Measurements from ENCODE around the gene GAB1. TPM values are rescaled to one million over a fixed set of nuclear protein-coding genes. Genes with fewer than 3 reads are reported as not detected.

The GAB1 gene
- total RNA-seq, 1 donor from 2014 or later, result 14.9 TPM

DNA sequence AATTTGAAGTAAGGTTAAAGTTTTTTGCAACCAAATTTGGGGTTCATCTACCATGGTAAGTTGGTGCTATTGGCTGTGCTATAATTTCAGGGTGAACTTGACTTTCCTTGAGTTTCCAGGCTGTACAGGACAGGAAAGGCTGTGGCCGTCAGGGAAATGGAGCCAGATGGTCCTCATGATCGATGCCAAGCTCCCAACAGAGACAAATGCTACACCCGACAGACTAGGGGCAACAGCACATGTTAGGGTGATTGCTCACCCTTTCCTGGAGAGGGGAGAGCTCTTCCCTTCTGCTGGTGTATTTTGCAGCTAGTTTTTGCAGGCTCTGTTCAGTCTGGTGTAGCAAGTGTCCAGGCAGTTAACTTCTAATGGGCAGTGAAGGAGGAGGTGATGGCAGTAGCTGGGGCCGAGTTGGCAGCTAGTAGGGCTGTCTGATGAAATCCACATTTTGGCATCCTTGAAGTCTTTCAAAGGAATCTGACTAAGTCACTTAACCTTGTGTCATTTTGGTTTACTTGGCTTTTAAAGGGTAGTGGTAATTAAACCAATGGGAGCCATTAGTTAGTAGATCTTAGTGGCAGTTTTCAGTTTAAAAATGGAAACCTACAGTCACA, 47.8 kb downstream of the GAB1 start:
- Histone ChIP-seq H3K36me3 (ENCODE audit: control insufficient read depth, insufficient read depth, low read length) (no peaks in the 10 kb centered on the region), H3K4me3 (ENCODE audit: low read depth, low read length) (no peak overlapping the region), H3K27me3 (ENCODE audit: control insufficient read depth, insufficient read depth, low read length) (no peaks in the 10 kb centered on the region)
- no peak for DNase-seq (ENCODE audit: low read depth)
- TF ChIP-seq, protein P1, sequence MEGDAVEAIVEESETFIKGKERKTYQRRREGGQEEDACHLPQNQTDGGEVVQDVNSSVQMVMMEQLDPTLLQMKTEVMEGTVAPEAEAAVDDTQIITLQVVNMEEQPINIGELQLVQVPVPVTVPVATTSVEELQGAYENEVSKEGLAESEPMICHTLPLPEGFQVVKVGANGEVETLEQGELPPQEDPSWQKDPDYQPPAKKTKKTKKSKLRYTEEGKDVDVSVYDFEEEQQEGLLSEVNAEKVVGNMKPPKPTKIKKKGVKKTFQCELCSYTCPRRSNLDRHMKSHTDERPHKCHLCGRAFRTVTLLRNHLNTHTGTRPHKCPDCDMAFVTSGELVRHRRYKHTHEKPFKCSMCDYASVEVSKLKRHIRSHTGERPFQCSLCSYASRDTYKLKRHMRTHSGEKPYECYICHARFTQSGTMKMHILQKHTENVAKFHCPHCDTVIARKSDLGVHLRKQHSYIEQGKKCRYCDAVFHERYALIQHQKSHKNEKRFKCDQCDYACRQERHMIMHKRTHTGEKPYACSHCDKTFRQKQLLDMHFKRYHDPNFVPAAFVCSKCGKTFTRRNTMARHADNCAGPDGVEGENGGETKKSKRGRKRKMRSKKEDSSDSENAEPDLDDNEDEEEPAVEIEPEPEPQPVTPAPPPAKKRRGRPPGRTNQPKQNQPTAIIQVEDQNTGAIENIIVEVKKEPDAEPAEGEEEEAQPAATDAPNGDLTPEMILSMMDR (IDR thresholded peaks at IDR 0.05; ENCODE audit: insufficient read depth, low read length, poor library complexity, severe bottlenecking), result no peak

DNA sequence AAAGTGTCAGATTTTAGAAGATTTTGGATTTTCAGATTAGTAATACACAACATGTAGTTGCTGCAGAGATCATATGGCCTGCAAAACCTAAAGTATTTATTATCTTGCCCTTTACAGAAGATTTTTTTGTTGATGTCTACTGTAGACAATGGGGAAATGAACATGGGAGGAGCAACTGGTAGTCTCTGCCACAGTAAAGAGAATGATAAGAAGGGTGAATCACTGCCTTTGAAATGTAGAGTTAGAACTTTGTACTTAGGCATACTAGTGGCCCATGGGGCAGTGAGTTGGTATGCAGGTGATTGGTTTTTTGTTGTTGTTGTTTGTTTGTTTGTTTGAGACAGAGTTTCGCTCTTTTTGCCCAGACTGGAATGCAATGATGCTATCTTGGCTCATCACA, 50.1 kb downstream of the GAB1 start:
- Histone ChIP-seq H3K4me3 (ENCODE audit: low read depth, low read length) (no peak overlapping the region), H3K27me3 (ENCODE audit: control insufficient read depth, insufficient read depth, low read length) (no peaks in the 10 kb centered on the region), H3K36me3 (ENCODE audit: control insufficient read depth, insufficient read depth, low read length) (no peaks in the 10 kb centered on the region)
- TF ChIP-seq, protein P1 (IDR thresholded peaks at IDR 0.05; ENCODE audit: insufficient read depth, low read length, poor library complexity, severe bottlenecking), result no peak
- DNase-seq (ENCODE audit: low read depth), result no peak

DNA sequence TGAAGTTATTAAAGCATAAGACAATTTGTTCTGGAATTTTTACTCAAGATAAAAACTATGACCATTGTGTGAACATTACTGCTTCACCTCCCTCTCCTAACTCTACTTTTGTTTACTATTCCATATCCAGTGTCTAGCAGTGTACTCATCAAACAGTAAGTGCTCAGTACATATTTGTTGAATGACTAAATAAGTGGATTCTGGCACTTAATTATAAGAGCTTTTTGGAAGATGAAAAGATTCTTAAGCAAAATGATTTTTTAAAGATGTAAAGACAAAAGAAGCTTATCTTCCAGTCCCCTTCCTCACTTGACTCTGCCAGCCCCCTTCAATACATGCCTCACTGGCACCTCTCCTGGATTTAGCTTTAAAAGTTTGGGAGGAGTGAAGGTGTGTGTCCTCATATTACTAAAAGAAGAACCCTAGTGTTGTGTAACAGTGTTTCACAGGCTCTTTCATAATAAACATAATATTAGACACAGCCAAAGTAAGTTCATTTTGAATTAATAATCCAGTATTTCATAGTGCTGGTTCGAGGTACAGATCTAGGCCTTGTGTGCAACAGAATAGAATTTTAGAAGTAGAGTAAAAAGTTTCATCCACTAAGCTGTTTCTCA, 53.0 kb downstream of the GAB1 start:
- TF ChIP-seq, protein P1 (IDR thresholded peaks at IDR 0.05; ENCODE audit: insufficient read depth, low read length, poor library complexity, severe bottlenecking), result no peak
- Histone ChIP-seq H3K36me3 (ENCODE audit: control insufficient read depth, insufficient read depth, low read length) (no peaks in the 10 kb centered on the region), H3K27me3 (ENCODE audit: control insufficient read depth, insufficient read depth, low read length) (no peaks in the 10 kb centered on the region), H3K4me3 (ENCODE audit: low read depth, low read length) (no peak overlapping the region)
- DNase-seq (ENCODE audit: low read depth), result no peak

DNA sequence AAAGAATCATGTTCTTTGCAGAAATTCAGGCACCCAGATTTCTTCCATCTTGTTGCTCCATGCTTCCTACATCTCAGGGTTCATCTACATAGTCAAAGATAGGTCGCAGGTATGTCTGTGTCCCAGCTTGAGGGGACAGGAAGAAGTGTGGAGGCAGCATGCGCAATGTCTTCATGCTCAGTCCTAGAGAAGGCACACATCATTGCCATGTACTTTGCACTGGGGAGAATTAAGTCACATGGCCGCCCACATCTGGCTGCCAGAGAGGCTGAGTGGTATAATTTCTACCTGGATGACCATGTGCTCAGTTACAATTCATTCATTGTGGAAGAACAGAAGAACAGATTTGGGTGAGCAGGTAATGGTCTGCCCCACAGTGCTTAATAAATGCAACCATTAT, 54.1 kb downstream of the GAB1 start:
- TF ChIP-seq, protein P1 (IDR thresholded peaks at IDR 0.05; ENCODE audit: insufficient read depth, low read length, poor library complexity, severe bottlenecking), result no peak
- no peak for DNase-seq (ENCODE audit: low read depth)
- H3K4me3 ChIP-seq (ENCODE audit: low read depth, low read length), result no peak overlapping the region
- H3K27me3 ChIP-seq (ENCODE audit: control insufficient read depth, insufficient read depth, low read length), result no peaks in the 10 kb centered on the region
- no peaks in the 10 kb centered on the region for H3K36me3 ChIP-seq (ENCODE audit: control insufficient read depth, insufficient read depth, low read length)

DNA sequence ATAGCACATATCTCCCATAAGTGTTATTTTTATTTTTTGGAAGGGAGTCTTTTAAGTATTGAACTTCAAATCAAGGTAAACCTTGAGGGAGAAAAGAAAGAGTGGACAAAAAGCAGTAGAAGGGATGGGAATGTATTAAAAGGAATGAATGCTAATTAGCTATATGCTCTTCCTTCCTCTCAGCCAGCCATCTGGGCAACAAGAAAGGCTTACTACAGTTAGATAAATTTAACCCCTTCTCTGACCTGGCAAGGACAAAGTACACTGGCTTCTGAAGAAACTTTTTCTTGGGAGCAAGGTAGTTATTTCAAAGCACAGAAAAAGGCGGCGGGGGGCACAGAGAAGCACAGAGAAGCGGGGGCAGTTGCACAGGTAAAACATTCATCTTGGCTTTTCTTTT, 54.6 kb downstream of the GAB1 start:
- Histone ChIP-seq H3K4me3 (ENCODE audit: low read depth, low read length) (no peak overlapping the region), H3K36me3 (ENCODE audit: control insufficient read depth, insufficient read depth, low read length) (no peaks in the 10 kb centered on the region), H3K27me3 (ENCODE audit: control insufficient read depth, insufficient read depth, low read length) (no peaks in the 10 kb centered on the region)
- TF ChIP-seq, protein P1 (IDR thresholded peaks at IDR 0.05; ENCODE audit: insufficient read depth, low read length, poor library complexity, severe bottlenecking), result no peak
- no peak for DNase-seq (ENCODE audit: low read depth)

DNA sequence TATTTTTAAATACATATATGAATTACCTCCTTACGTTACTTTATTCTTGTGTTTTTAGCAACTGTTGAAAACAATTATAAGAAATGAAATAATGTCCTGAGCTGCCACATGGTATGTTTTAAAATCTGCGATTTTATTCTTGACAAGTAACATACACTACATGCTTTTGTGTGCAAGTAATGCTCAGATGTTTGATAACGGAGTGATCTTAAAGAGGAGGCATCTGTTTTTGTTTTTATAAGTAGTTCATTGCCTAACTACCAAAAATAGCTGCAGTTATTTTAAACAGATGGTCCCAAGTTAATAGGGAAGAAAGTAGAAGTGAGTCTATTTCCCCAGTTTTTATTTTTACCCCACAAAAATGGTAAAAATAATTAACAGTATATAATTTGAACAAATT, 55.2 kb downstream of the GAB1 start:
- TF ChIP-seq, protein P1 (IDR thresholded peaks at IDR 0.05; ENCODE audit: insufficient read depth, low read length, poor library complexity, severe bottlenecking), result no peak
- H3K36me3 ChIP-seq (ENCODE audit: control insufficient read depth, insufficient read depth, low read length), result no peaks in the 10 kb centered on the region
- DNase-seq (ENCODE audit: low read depth), result no peak
- H3K27me3 ChIP-seq (ENCODE audit: control insufficient read depth, insufficient read depth, low read length), result no peaks in the 10 kb centered on the region
- H3K4me3 ChIP-seq (ENCODE audit: low read depth, low read length), result no peak overlapping the region

Measured in kidney epithelial cell (primary cell).